ENCODE data around the gene GLDC.

The GLDC gene

GRCh38 chr9:6616951-6617602, 28.5 kb downstream of the GLDC start:
- DNase-seq: no peak

DNA sequence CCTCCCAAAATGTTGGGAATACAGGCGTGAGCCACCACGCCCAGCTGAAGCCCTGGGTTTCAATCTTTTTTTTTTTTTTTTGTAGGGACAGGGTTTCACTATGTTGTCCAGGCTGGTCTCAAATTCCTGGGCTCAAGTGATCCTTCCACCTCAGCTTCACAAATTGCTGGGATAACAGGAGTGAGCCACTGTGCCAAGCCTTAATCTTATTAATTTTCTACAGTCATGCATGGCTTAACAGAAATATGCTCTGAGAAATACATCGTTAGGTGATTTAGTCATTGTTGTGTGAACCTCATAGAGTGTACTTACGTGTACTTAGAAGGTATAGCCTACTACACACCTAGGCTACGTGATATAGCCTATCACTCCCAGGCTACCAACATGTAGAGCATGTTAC, 31.0 kb downstream of the GLDC start:
- DNase-seq: no peak

DNA sequence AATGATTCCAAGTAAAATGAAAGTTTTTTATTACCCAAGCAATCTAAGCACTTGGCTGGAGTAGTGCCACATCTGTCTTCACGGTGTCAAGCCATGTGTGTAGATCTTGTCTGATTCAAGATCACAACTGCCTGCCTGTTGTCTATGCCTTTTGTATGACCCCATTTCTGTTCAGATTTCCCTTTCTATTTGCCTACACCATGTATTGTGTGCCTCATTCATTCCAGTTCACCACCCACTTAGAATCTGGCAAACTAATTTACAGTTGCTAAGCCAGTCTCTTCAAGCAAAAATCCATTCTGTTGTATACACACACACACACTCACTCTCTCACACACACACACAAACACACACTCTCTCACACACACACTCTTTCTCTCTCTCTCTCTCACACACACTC, 33.7 kb downstream of the GLDC start:
- no peak for DNase-seq

GRCh38 chr9:6610073-6610472, 35.5 kb downstream of the GLDC start:
- DNase-seq: no peak

DNA sequence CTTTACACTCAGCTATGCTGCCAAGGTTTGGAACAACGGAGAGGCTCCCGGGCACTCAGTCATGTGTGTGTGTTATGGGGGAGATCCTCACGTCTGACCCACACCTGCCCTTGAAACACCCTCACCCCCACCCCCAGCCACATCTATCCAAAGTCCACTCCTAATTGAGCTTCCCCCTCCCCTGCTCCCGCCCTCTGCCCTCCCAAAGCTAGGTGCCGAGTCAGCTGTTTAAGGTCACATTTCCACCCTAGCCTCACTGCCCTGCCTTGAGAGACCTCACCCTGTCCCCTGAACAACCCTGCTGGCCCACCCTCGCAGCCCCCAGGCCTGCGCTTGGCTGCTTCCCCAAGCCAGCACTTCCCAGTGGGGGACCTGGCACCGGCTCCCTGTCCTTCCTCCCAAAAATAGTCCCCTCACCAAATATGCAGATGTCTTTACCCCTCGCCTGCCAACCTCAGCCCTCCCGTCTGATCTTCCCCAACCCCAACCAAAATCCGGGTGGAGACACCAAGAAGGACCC, 36.0 kb downstream of the GLDC start:
- DNase-seq: no peak

- DNase-seq: no peak
These were observed 40.3 kb downstream of the GLDC start for GRCh38 chr9:6605202-6605601.

DNA sequence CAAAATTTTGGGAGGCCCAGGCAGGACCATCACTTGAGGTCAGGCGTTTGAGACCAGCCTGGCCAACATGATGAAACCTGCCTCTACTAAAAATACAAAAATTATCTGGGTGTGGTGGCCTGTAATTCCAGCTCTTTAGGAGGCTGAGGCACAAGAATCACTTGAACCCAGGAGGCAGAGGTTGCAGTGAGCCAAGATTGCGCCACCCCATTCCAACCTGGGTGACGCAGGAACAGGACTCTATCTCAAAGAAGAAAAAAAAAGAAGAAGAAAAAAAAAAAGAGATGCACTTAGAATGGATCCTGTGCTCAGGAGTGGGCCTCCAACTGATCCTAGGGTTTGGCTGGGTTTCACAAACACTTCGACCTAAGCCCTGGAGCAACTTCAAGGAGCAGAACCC, 45.1 kb downstream of the GLDC start:
- no peak for DNase-seq

DNA sequence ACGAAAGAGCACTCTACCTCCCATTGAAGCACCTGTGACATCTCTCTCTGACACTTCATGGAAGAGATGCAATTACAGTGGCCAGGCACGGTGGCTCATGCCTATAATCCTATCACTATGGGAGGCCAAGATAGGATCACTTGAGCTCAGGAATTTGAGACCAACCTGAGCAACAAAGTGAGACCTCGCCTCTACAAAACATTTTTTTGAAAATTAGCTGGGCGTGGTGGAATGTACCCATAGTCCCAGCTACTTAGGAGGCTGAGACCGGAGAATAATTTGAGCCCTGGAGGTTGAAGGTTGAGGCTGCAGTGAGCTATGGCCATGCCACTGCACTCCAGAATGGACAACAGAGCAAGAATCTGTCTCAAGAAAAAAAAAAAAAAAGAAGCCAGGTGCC, 45.5 kb downstream of the GLDC start:
- DNase-seq: no peak

GRCh38 chr9:6598249-6598725, 47.2 kb downstream of the GLDC start:
- no peak for DNase-seq

- no peak for DNase-seq
These were observed 52.7 kb downstream of the GLDC start for GRCh38 chr9:6592791-6593190.

- DNase-seq: no peak
These were observed 53.3 kb downstream of the GLDC start for GRCh38 chr9:6592231-6592630.

GRCh38 chr9:6590772-6591384, 54.7 kb downstream of the GLDC start:
- DNase-seq: no peak

DNA sequence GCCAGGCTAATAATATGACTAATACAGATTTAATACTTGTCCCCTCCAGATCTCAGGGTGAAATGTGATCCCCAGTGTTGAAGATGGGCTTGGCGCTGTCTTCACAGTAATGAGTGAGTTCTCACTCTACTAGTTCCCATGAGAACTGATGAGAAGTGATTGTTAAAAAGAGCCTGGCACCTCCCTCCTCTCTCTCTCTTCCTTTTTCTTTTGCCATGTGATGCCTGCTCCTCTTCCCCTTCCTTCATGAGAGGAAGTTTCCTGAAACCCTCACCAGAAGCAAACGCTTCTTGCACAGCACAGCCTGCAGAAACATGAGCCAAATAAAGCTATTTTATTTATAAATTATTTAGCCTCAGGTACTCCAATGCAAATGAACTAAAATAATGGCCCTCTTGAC, 55.2 kb downstream of the GLDC start:
- DNase-seq: peak; percentile 20

DNA sequence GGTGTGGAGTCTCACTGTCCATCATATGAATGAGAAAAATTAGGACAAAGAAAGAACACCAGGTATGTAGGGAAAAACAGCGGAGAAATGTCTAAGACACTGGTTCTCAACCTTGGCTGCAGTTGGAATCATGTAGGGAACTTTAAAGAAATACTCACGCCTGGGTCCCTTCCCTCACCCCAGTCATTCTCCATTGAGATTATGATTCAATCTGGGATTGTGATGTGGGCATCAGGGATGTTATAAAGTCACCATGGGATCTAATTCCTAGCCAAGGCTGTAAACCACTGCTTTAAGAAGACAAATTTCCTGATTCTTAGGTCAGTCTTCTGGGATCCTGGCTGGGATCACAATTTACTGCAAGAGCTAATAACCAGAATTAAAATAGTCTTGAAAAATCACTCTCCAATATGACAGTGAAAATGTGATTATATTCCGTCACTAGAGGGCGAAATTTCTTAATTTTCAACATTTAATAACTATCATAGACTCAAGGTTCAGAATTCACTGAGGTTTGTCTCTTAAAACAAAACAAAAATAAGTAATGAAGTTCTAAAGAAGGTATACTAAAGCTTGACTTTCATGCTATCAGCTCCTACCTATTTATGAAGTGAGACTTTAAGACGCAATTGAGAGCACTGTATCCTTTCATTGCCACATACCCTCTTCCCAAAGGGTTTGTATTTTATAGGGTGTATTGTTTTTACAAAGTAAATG, 60.5 kb downstream of the GLDC start:
- peak; percentile 63 for DNase-seq

DNA sequence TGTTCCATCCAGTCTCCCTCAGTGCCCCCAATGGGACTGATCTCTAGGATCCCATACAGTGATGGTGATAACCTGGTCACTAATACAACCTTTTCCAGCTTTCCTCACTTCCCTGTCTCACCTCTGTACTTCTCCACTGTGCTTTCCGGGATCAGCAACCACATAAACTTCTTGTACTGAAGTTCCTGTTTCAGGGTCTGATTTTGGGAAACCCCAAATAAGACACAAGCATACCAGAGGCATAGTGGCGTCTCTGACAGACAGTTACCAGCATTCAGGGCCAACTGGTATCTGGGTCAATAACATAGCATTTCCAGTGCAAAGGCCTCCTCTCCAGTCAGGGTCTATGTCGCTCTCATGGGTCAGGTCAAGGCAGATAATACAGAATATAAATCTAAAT, 64.3 kb downstream of the GLDC start:
- DNase-seq: peak; percentile 18

DNA sequence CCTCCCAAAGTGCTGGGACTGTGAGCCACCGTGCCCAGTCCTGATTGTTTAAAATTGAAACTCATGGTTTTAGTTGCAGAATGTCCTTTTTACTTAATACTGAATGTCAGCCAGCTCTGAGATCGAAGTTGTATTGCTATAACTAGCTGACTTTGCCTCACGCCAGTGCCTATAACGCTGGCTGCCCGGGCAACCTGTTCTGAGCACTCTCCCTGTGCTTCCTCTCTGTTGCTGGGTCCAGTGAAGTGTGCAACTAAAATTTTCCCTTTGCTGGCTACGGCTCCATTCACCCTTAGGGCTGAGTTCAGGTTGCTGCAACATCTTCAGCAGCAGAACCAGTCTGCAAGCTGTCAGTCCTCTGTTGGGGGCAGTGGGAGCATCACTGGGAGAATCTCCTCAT, 65.9 kb downstream of the GLDC start:
- no peak for DNase-seq

DNA sequence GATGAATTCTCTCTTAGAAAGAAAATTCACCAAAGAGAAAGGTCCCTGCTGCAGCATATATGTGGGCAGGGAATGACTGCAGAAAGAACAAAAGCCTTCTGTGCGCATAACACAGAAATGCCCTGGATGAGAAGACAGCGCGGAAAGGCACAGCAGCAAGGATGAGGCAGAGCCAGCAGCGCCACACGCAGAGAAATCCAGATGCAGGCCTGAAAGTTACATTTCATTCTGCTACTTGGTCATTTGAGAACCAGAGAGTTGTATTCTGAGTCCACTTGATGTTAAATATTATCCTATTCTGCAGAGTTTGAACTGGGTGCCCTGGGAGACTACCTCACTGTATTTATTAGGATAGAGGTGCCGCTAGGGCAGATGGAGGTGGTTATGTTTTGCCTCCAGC, 68.5 kb downstream of the GLDC start:
- DNase-seq: no peak

GRCh38 chr9:6575324-6576034, 70.0 kb downstream of the GLDC start:
- DNase-seq: no peak

GRCh38 chr9:6567140-6567591, 78.4 kb downstream of the GLDC start:
- DNase-seq: peak; percentile 57

GRCh38 chr9:6566409-6567139, 79.0 kb downstream of the GLDC start:
- peak; percentile 86 for DNase-seq

DNA sequence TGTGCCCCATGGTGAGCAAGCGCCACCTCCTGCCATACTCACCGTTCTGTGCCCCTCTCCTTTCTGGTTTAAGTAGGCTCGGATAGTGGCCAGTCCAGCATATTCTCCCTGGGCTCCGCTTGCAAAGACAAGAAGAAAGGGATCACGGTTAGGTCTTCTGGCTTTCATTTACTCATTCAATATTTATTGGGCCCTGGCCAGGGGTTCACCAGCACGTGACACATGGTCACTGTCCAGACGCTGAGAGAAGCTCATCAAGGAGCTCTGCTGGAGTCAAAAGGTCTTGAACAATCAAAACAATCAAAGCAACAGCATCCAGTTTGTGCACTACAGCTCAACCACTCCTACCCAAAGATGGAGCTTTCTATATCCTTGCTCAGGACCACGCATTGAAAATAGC, 80.2 kb downstream of the GLDC start:
- DNase-seq: no peak

DNA sequence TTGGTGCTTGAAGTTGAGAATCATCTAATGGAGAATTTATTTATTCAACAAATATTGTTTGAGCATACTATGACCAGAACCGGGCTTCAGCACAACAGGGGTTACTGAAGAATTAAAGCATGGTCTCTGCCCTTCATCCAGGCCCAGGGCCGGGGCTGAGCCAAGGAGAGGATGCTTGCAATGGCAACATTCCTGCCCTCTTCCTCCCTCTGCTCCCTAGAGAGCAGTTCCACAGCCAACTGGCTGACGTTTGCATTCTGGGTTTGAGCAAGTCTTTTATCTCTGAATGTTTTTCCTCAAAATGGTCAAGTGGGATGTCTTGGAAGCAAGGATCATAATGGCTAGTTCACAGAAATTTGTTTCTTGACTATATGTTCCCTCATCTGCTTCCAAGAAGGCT, 80.7 kb downstream of the GLDC start:
- DNase-seq: no peak

DNA sequence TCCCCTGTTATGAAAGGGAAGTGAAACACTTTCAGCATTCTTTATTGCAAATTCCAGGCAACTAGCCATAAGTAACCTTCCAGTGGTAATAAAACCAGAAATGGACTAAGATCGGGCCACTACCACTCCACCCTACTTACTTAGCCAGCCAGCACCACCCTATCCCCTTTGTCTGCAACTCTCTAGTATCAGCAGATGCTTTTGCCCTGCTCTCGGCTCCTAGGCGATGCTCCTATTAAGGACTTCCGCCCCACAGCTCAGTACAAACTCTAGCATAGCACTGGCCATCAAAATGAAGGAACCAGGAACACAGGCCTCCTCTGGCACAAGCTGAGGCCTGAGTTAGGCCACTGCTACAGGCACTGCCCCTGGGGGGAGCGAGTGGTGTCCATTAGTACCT, 81.2 kb downstream of the GLDC start:
- DNase-seq: peak; percentile 39
